Embryonic facial prominence (tissue), 1 donor: ENCODE data around the gene CEBPZOS.

ENCODE experiments used
- DNase-seq: peaks from one replicate; pipeline ENCODE4 v3.0.0-alpha.2; 2016; ENCODE audit errors: extremely low spot score

CEBPZOS gene

GRCh38 chr2:37196320-37197195, at the start of gene CEBPZOS:
Gene CEBPZOS, plus strand, starts transcription at chr2:37196496. Its CDS starts 3,209 bp downstream, at chr2:37199705.
- peak; percentile 73 for DNase-seq

GRCh38 chr2:37148325-37148724, 48.0 kb upstream of the CEBPZOS start:
- no peak for DNase-seq

GRCh38 chr2:37149626-37150322, 46.5 kb upstream of the CEBPZOS start:
- DNase-seq = no peak

- DNase-seq = no peak
Observed at GRCh38 chr2:37153224-37153623, 43.1 kb upstream of the CEBPZOS start.

GRCh38 chr2:37154785-37155184, 41.5 kb upstream of the CEBPZOS start:
- DNase-seq = no peak

- peak; percentile 66 for DNase-seq
Observed at GRCh38 chr2:37156071-37156856, 40.0 kb upstream of the CEBPZOS start.

GRCh38 chr2:37156857-37157714, 39.2 kb upstream of the CEBPZOS start, which contains the start of gene EIF2AK2:
Gene EIF2AK2, minus strand, starts transcription at chr2:37156980. Its CDS starts 9,174 bp downstream, at chr2:37147806.
- DNase-seq = peak; percentile 70

GRCh38 chr2:37164757-37165156, 31.5 kb upstream of the CEBPZOS start:
- no peak for DNase-seq

- no peak for DNase-seq
Observed at GRCh38 chr2:37167636-37168180, 28.6 kb upstream of the CEBPZOS start.

GRCh38 chr2:37168217-37168981, 27.9 kb upstream of the CEBPZOS start:
- no peak for DNase-seq

- DNase-seq = no peak
Observed at GRCh38 chr2:37171624-37171950, 24.7 kb upstream of the CEBPZOS start.

- no peak for DNase-seq
Observed at GRCh38 chr2:37173741-37174140, 22.6 kb upstream of the CEBPZOS start.

- no peak for DNase-seq
Observed at GRCh38 chr2:37180006-37180639, 16.2 kb upstream of the CEBPZOS start.

GRCh38 chr2:37180640-37181039, 15.7 kb upstream of the CEBPZOS start:
- no peak for DNase-seq

- DNase-seq = no peak
Observed at GRCh38 chr2:37181726-37182684, 14.3 kb upstream of the CEBPZOS start.

- no peak for DNase-seq
Observed at GRCh38 chr2:37188570-37188969, 7.7 kb upstream of the CEBPZOS start, which contains the start of gene SULT6B1. Gene SULT6B1, minus strand, starts transcription at chr2:37188670. Its CDS starts 30 bp downstream, at chr2:37188640.

- DNase-seq = no peak
Observed at GRCh38 chr2:37189452-37190153, 6.7 kb upstream of the CEBPZOS start.

GRCh38 chr2:37190290-37190689, 6.0 kb upstream of the CEBPZOS start:
- DNase-seq = no peak
